ENCODE data around the gene HPSE2.

The HPSE2 gene

GRCh38 chr10:98425511-98426352, 809.9 kb downstream of the HPSE2 start:
- Histone ChIP-seq H3K27ac (ENCODE audit: insufficient read depth, low read depth, low read length, poor library complexity, severe bottlenecking) (no peak overlapping the region), H3K27me3 (ENCODE audit: control insufficient read depth, insufficient read depth, low read length, poor library complexity, severe bottlenecking) (no peaks in the 10 kb centered on the region), H3K4me1 (ENCODE audit: control insufficient read depth, insufficient read depth, low read length) (no peaks in the 10 kb centered on the region), H3K36me3 (ENCODE audit: control insufficient read depth, insufficient read depth, low read length) (peaks cover 21% of the 10 kb centered on the region), H3K9me3 (ENCODE audit: control insufficient read depth, low read length) (no peaks in the 10 kb centered on the region), H3K4me3 (ENCODE audit: insufficient read depth, low read depth, low read length) (no peak overlapping the region)
- 84 to 86% methylated on average over 21 of the region's 21 CpGs for WGBS, 2 experiments

GRCh38 chr10:98424295-98425254, 811.1 kb downstream of the HPSE2 start:
- WGBS, 2 experiments: 94% methylated on average over 23 of the region's 23 CpGs
- Histone ChIP-seq H3K9me3 (ENCODE audit: control insufficient read depth, low read length) (no peaks in the 10 kb centered on the region), H3K36me3 (ENCODE audit: control insufficient read depth, insufficient read depth, low read length) (peaks cover 13% of the 10 kb centered on the region), H3K4me1 (ENCODE audit: control insufficient read depth, insufficient read depth, low read length) (no peaks in the 10 kb centered on the region), H3K27ac (ENCODE audit: insufficient read depth, low read depth, low read length, poor library complexity, severe bottlenecking) (no peak overlapping the region), H3K27me3 (ENCODE audit: control insufficient read depth, insufficient read depth, low read length, poor library complexity, severe bottlenecking) (no peaks in the 10 kb centered on the region), H3K4me3 (ENCODE audit: insufficient read depth, low read depth, low read length) (no peak overlapping the region)

- 81 to 87% methylated on average over 9 of the region's 9 CpGs for WGBS, 2 experiments
- H3K27ac ChIP-seq (ENCODE audit: insufficient read depth, low read depth, low read length, poor library complexity, severe bottlenecking): no peak overlapping the region
- no peaks in the 10 kb centered on the region for H3K9me3 ChIP-seq (ENCODE audit: control insufficient read depth, low read length)
- peaks cover 9% of the 10 kb centered on the region for H3K36me3 ChIP-seq (ENCODE audit: control insufficient read depth, insufficient read depth, low read length)
- H3K27me3 ChIP-seq (ENCODE audit: control insufficient read depth, insufficient read depth, low read length, poor library complexity, severe bottlenecking): no peaks in the 10 kb centered on the region
- H3K4me1 ChIP-seq (ENCODE audit: control insufficient read depth, insufficient read depth, low read length): no peaks in the 10 kb centered on the region
- H3K4me3 ChIP-seq (ENCODE audit: insufficient read depth, low read depth, low read length): no peak overlapping the region
Measured at GRCh38 chr10:98423691-98424120, 811.9 kb downstream of the HPSE2 start.

- H3K27ac ChIP-seq (ENCODE audit: insufficient read depth, low read depth, low read length, poor library complexity, severe bottlenecking): no peak overlapping the region
- H3K27me3 ChIP-seq (ENCODE audit: control insufficient read depth, insufficient read depth, low read length, poor library complexity, severe bottlenecking): no peaks in the 10 kb centered on the region
- WGBS, 2 experiments: 95 to 96% methylated on average over 10 of the region's 10 CpGs
- H3K9me3 ChIP-seq (ENCODE audit: control insufficient read depth, low read length): no peaks in the 10 kb centered on the region
- H3K4me1 ChIP-seq (ENCODE audit: control insufficient read depth, insufficient read depth, low read length): no peaks in the 10 kb centered on the region
- H3K4me3 ChIP-seq (ENCODE audit: insufficient read depth, low read depth, low read length): no peak overlapping the region
- H3K36me3 ChIP-seq (ENCODE audit: control insufficient read depth, insufficient read depth, low read length): peaks cover 8% of the 10 kb centered on the region
Measured at GRCh38 chr10:98422182-98422581, 813.5 kb downstream of the HPSE2 start.

- H3K9me3 ChIP-seq (ENCODE audit: control insufficient read depth, low read length): no peaks in the 10 kb centered on the region
- H3K4me3 ChIP-seq (ENCODE audit: insufficient read depth, low read depth, low read length): no peak overlapping the region
- H3K27ac ChIP-seq (ENCODE audit: insufficient read depth, low read depth, low read length, poor library complexity, severe bottlenecking): no peak overlapping the region
- H3K36me3 ChIP-seq (ENCODE audit: control insufficient read depth, insufficient read depth, low read length): peaks cover 3% of the 10 kb centered on the region
- 93 to 94% methylated on average over 9 of the region's 9 CpGs for WGBS, 2 experiments
- no peaks in the 10 kb centered on the region for H3K27me3 ChIP-seq (ENCODE audit: control insufficient read depth, insufficient read depth, low read length, poor library complexity, severe bottlenecking)
- H3K4me1 ChIP-seq (ENCODE audit: control insufficient read depth, insufficient read depth, low read length): no peaks in the 10 kb centered on the region
Measured at GRCh38 chr10:98420786-98421185, 814.9 kb downstream of the HPSE2 start.

- Histone ChIP-seq H3K36me3 (ENCODE audit: control insufficient read depth, insufficient read depth, low read length) (peaks cover 3% of the 10 kb centered on the region), H3K27me3 (ENCODE audit: control insufficient read depth, insufficient read depth, low read length, poor library complexity, severe bottlenecking) (no peaks in the 10 kb centered on the region), H3K4me1 (ENCODE audit: control insufficient read depth, insufficient read depth, low read length) (peaks cover 5% of the 10 kb centered on the region), H3K9me3 (ENCODE audit: control insufficient read depth, low read length) (no peaks in the 10 kb centered on the region), H3K4me3 (ENCODE audit: insufficient read depth, low read depth, low read length) (no peak overlapping the region), H3K27ac (ENCODE audit: insufficient read depth, low read depth, low read length, poor library complexity, severe bottlenecking) (no peak overlapping the region)
- 92 to 95% methylated on average over 17 of the region's 17 CpGs for WGBS, 2 experiments
Measured at GRCh38 chr10:98419469-98420261, 816.0 kb downstream of the HPSE2 start.

- Histone ChIP-seq H3K27ac (ENCODE audit: insufficient read depth, low read depth, low read length, poor library complexity, severe bottlenecking) (no peak overlapping the region), H3K27me3 (ENCODE audit: control insufficient read depth, insufficient read depth, low read length, poor library complexity, severe bottlenecking) (no peaks in the 10 kb centered on the region), H3K9me3 (ENCODE audit: control insufficient read depth, low read length) (no peaks in the 10 kb centered on the region), H3K4me3 (ENCODE audit: insufficient read depth, low read depth, low read length) (no peak overlapping the region), H3K36me3 (ENCODE audit: control insufficient read depth, insufficient read depth, low read length) (peaks cover 3% of the 10 kb centered on the region), H3K4me1 (ENCODE audit: control insufficient read depth, insufficient read depth, low read length) (peaks cover 11% of the 10 kb centered on the region)
- WGBS, 2 experiments: 92 to 95% methylated on average over 18 of the region's 18 CpGs
Measured at GRCh38 chr10:98418665-98419468, 816.8 kb downstream of the HPSE2 start.

- no peak overlapping the region for H3K4me3 ChIP-seq (ENCODE audit: insufficient read depth, low read depth, low read length)
- no peaks in the 10 kb centered on the region for H3K27me3 ChIP-seq (ENCODE audit: control insufficient read depth, insufficient read depth, low read length, poor library complexity, severe bottlenecking)
- peaks cover 11% of the 10 kb centered on the region for H3K4me1 ChIP-seq (ENCODE audit: control insufficient read depth, insufficient read depth, low read length)
- 90 to 96% methylated on average over 21 of the region's 21 CpGs for WGBS, 2 experiments
- H3K36me3 ChIP-seq (ENCODE audit: control insufficient read depth, insufficient read depth, low read length): peaks cover 3% of the 10 kb centered on the region
- no peak overlapping the region for H3K27ac ChIP-seq (ENCODE audit: insufficient read depth, low read depth, low read length, poor library complexity, severe bottlenecking)
- no peaks in the 10 kb centered on the region for H3K9me3 ChIP-seq (ENCODE audit: control insufficient read depth, low read length)
Measured at GRCh38 chr10:98417973-98418664, 817.5 kb downstream of the HPSE2 start.

- H3K4me1 ChIP-seq (ENCODE audit: control insufficient read depth, insufficient read depth, low read length): peaks cover 11% of the 10 kb centered on the region
- H3K4me3 ChIP-seq (ENCODE audit: insufficient read depth, low read depth, low read length): no peak overlapping the region
- H3K27ac ChIP-seq (ENCODE audit: insufficient read depth, low read depth, low read length, poor library complexity, severe bottlenecking): no peak overlapping the region
- H3K27me3 ChIP-seq (ENCODE audit: control insufficient read depth, insufficient read depth, low read length, poor library complexity, severe bottlenecking): no peaks in the 10 kb centered on the region
- no peaks in the 10 kb centered on the region for H3K9me3 ChIP-seq (ENCODE audit: control insufficient read depth, low read length)
- 95 to 96% methylated on average over 19 of the region's 19 CpGs for WGBS, 2 experiments
- peaks cover 3% of the 10 kb centered on the region for H3K36me3 ChIP-seq (ENCODE audit: control insufficient read depth, insufficient read depth, low read length)
Measured at GRCh38 chr10:98417481-98417959, 818.1 kb downstream of the HPSE2 start.

All from ectodermal cell (in vitro differentiated cells).